ENCODE results near the gene RAB7B. TPM values are rescaled to one million over a fixed set of nuclear protein-coding genes. Genes with fewer than 3 reads are reported as not detected.
A peak's percentile ranks its signal among the peaks of the same experiment; 100 is the strongest.
"Not testable (repeated sequence)": the region's sequence is repeated elsewhere in the genome, so short reads cannot be mapped to it uniquely, and the experiment has no call there.

Gene RAB7B, protein sequence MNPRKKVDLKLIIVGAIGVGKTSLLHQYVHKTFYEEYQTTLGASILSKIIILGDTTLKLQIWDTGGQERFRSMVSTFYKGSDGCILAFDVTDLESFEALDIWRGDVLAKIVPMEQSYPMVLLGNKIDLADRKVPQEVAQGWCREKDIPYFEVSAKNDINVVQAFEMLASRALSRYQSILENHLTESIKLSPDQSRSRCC
- total RNA-seq = 6.0 TPM
- long read RNA-seq, transcript RAB7B-201 (6 exons, 2,888 nt) = major isoform, 11 of 22 reads
- long read RNA-seq, partial matches to known transcripts = 3 of 22 reads
- long read RNA-seq, other reads (novel, unspliced or antisense) = 5 of 22 reads

DNA sequence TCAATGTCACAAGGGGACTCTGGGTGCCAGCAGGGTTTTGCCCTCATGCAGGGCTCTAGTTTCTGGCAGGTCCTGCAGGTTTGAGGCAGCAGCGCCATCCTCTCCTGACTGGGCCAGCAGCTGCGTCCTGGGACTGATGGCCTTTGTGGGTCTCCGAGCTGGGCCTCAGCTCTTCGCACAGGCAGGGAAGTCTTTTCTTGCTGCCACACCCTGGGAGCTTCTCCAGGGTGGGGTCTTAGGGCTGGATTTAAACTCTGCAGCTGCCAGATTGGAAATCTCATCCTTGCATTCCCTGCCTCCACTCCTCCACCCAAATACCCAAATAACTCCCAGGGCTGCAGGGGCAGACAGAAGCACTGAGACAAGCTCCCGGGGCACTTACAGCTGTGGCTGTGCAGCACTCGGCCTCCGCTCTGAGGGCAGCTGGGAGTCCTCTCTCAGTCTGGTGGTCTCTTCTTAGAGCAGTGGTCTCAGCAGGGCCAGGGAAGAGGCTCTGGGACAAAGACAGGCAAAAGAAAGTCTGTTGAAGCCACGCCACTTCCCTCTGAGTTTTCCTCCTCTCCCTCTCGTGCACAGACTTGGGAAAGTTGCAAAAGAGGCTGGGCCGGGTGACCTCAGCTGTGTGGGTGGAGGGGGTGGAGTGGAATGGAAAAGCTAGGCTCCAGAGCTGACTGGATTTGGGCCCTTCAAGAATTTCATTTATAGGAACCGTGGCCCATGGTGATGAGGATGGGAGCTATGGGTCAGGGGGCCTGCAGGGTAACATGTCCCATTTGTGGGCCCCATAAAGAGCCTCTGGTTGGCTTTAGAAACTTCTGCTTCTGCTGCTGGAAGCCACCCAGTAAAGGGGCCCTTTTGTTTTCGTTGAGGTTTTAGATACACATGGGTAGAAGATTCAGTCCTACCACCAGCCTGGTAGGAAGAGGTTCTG is at the start of gene RAB7B:
Gene RAB7B (minus strand): TSS at position 525 of the 931 bp plus-strand sequence. CDS start 9,260 bp downstream, outside the sequence.
- peak; percentile 89 for DNase-seq (ENCODE audit: low spot score)

DNA sequence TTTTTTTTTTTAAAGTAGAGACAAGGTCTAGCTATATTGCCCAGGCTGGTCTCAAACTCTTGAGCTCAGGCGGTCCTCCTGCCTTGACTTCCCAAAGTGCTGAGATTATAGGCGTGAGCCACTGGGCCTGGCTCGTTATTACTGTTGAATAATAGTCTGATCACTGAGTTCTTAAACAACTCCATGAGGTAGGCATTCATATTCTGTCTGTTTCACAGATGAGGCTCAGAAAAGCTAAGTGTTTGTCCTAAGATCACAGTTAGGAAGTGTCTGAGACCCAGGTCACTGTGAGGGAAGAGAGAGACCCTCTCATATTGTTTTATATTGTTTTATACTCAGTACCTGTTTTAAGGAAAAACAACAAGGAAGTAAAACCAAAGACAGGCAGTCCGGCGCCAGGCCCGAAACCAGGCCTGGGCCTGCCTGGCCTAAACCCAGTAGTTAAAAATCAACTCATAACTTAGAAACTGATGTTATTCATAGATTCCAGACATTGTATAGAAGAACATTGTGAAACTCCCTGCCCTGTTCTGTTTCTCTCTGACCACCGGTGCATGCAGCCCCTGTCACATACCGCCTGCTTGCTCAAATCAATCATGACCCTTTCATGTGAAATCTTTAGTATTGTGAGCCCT is 49.2 kb upstream of the RAB7B start:
- DNase-seq (ENCODE audit: low spot score) = not testable (repeated sequence)

GRCh38 chr1:206050655-206051235 is 47.5 kb upstream of the RAB7B start:
- DNase-seq (ENCODE audit: low spot score) = no peak

DNA sequence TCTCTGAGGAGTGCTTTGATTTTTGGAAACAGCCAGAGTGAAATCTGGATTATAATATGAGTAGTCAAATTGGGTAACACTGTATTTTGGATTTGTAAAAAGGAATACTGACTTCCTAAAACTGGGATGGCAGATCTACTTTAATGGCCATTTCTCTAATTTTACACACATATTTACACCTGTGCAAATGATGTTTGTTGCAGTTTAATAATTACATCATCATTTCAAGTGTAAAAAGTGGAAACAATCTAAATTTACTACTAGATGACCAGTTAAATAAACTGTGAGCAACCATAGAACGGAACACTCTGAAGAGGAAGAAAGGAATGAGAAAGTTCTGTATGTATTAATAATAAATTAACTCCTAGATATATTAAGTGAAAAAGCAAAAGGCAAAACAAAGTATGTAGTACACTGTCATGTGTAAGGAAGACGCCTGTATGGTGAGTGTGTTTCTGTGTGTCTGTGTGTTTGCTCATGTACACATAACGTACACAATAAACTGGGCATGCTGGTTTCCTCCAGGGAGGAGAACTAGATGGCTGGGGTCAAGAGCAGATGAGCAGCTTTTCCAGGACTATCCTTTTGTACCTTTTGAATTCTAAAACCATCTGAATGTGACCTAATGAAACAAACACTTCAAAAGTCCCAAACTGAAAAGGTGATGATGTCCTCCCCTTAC is 46.9 kb upstream of the RAB7B start:
- DNase-seq (ENCODE audit: low spot score) = no peak

- no peak for DNase-seq (ENCODE audit: low spot score)
These were observed 46.1 kb upstream of the RAB7B start for GRCh38 chr1:206049293-206049692.

- no peak for DNase-seq (ENCODE audit: low spot score)
These were observed 45.4 kb upstream of the RAB7B start for GRCh38 chr1:206048582-206048981.

GRCh38 chr1:206047271-206047670 is 44.1 kb upstream of the RAB7B start:
- DNase-seq (ENCODE audit: low spot score) = no peak

DNA sequence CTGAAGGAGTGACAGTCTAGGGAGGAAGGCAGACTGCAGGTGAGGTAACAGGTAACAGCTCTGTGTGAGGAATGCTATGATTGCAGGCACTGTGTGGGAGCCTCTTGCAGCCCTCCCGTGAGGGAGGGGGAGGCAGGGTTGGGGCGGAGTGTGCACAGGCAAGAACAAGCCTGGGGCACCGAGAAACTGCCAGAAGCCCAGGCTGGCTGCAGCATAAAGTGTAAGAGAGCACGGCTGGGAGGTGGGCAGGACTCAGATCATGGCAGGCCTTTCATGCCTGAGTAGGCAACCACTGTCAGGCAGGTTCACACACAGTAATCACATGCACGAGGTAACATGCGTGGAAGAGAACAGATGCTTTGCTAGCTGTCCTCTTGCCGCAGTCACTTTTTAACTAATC is 38.4 kb upstream of the RAB7B start:
- no peak for DNase-seq (ENCODE audit: low spot score)

- no peak for DNase-seq (ENCODE audit: low spot score)
These were observed 37.1 kb upstream of the RAB7B start for GRCh38 chr1:206040328-206040727.

- no peak for DNase-seq (ENCODE audit: low spot score)
These were observed 36.1 kb upstream of the RAB7B start for GRCh38 chr1:206039046-206039973.

GRCh38 chr1:206037581-206037980 is 34.4 kb upstream of the RAB7B start:
- no peak for DNase-seq (ENCODE audit: low spot score)

DNA sequence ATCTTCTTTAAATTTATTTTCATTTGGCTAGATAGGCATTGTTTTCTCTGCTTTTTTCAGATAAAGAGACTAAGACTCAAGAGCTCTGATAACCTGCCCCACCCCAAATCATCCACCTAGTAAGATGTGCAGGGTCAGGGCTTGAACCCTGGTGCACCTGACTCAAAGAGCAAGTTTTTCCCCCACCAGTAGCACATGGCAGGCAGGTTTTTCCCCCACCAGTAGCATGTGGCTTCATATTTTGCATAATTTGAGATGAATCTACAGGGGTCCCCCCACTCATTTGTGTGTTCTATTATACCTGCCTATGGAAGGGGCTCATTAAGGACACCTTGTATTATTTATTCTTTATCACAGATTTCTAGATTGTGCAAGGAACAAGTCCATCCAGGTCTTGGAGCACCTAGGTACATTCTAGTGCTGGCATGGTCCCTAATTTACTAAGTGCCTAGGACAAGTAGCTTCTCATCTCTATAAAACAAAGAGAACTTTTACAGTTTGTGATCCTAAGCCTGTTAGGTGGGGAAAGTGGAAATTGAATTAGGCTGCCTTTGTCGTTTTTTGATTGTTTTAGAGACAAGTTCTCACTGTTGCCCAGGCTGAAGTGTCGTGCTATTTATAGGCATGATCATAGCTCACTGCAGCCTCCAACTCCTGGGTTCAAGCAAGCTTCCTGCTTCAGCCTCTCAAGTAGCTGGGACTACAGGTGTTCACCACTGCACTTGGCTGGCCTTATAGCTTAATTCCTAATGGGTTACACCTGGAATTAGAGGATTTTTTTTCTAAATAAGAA is 33.7 kb upstream of the RAB7B start:
- no peak for DNase-seq (ENCODE audit: low spot score)

DNA sequence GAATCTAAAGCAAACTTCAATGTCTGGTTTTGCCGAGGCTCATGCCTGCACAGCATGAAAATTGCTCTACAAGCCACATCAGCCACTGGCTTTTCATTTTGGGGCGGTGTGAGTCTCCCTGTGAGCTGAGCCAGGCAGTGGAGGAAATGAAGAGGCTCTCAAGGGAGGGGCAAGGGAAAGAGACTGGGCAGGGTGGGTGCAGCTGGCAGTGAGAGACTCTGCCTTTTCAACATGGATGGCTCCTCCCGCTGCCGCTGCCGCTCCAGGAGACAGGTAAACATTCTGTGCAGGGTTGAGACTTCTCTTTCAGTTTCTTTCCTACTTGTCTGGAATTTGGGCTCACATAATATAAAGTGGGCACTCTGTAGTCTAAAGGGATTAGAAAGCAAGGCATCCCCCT is 31.8 kb upstream of the RAB7B start:
- no peak for DNase-seq (ENCODE audit: low spot score)

GRCh38 chr1:206032380-206033140 is 29.4 kb upstream of the RAB7B start:
- DNase-seq (ENCODE audit: low spot score) = no peak

DNA sequence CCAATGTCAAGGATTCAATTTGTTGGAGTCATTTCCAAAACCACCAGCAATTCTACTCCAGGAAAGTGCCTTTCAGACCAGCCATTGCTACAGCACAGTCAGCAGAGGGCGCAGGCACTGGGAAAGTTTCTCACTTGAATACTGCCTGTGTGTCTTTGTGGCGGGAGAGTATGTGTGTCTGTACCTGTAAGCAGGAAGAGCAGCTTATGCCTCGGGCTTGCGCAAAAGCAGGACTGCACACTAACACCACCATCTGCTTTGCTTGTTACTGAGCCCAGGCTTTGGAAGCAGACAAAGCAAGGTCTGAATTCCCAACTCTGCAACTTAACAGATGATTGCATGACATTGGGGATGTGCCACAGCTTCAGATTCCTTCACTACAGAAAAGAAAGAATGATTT is 27.5 kb upstream of the RAB7B start:
- DNase-seq (ENCODE audit: low spot score) = no peak

GRCh38 chr1:206030191-206030590 is 27.0 kb upstream of the RAB7B start:
- no peak for DNase-seq (ENCODE audit: low spot score)

DNA sequence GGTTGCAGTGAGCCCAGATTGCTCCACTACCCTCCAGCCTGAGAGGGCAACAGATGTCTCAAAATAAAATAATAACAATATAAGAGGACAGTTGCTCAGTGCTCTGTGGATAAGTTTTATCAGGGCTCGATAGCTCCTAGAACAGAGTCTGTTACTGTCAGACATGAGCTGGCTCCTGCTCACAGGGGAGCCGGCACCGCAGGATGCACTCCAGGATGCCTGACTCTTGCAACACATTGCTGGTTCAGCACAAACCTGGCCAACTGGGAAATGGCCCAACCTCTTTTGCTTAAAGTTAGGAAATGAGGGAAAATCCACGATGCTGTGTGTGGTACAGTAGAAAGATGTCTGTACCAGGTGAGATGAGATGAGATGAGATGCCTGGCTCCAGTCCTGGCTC is 26.3 kb upstream of the RAB7B start:
- DNase-seq (ENCODE audit: low spot score) = no peak

GRCh38 chr1:206025283-206025820 is 22.2 kb upstream of the RAB7B start:
- DNase-seq (ENCODE audit: low spot score) = no peak
